ENCODE results near the gene INPP4B.

The INPP4B gene

GRCh38 chr4:142846108-142846728 is at the start of gene INPP4B:
Gene INPP4B (minus strand): TSS chr4:142846301.
- no peak for DNase-seq (ENCODE audit: low read depth in 2 of 2, low spot score in 1 of 2)

- no peak for DNase-seq (ENCODE audit: low read depth in 2 of 2, low spot score in 1 of 2)
Observed at GRCh38 chr4:142893012-142893411, 46.9 kb upstream of the INPP4B start.

GRCh38 chr4:142886566-142886965 is 40.5 kb upstream of the INPP4B start:
- no peak for DNase-seq (ENCODE audit: low read depth in 2 of 2, low spot score in 1 of 2)

GRCh38 chr4:142883040-142883832 is 37.1 kb upstream of the INPP4B start:
- DNase-seq (ENCODE audit: low read depth in 2 of 2, low spot score in 1 of 2), result no peak

GRCh38 chr4:142882159-142882558 is 36.1 kb upstream of the INPP4B start:
- no peak for DNase-seq (ENCODE audit: low read depth in 2 of 2, low spot score in 1 of 2)

GRCh38 chr4:142881331-142881730 is 35.2 kb upstream of the INPP4B start:
- no peak for DNase-seq (ENCODE audit: low read depth in 2 of 2, low spot score in 1 of 2)

- no peak for DNase-seq (ENCODE audit: low read depth in 2 of 2, low spot score in 1 of 2)
Observed at GRCh38 chr4:142875117-142875516, 29.0 kb upstream of the INPP4B start.

GRCh38 chr4:142874684-142875083 is 28.6 kb upstream of the INPP4B start:
- no peak for DNase-seq (ENCODE audit: low read depth in 2 of 2, low spot score in 1 of 2)

- no peak for DNase-seq (ENCODE audit: low read depth in 2 of 2, low spot score in 1 of 2)
Observed at GRCh38 chr4:142866685-142867084, 20.6 kb upstream of the INPP4B start.

GRCh38 chr4:142861351-142861750 is 15.2 kb upstream of the INPP4B start:
- DNase-seq (ENCODE audit: low read depth in 2 of 2, low spot score in 1 of 2), result no peak

GRCh38 chr4:142858965-142859364 is 12.9 kb upstream of the INPP4B start:
- no peak for DNase-seq (ENCODE audit: low read depth in 2 of 2, low spot score in 1 of 2)

- DNase-seq (ENCODE audit: low read depth in 2 of 2, low spot score in 1 of 2), result no peak
Observed at GRCh38 chr4:142858446-142858845, 12.3 kb upstream of the INPP4B start.

- DNase-seq (ENCODE audit: low read depth in 2 of 2, low spot score in 1 of 2), result no peak
Observed at GRCh38 chr4:142856576-142856975, 10.5 kb upstream of the INPP4B start.

- DNase-seq (ENCODE audit: low read depth in 2 of 2, low spot score in 1 of 2), result no peak
Observed at GRCh38 chr4:142850478-142850877, 4.4 kb upstream of the INPP4B start.

GRCh38 chr4:142846729-142847596 is 862 bp upstream of the INPP4B start:
- peak; percentile 32 to 51 for DNase-seq (ENCODE audit: low read depth in 2 of 2, low spot score in 1 of 2)

GRCh38 chr4:142845293-142846107 is 601 bp downstream of the INPP4B start:
- DNase-seq (ENCODE audit: low read depth in 2 of 2, low spot score in 1 of 2), result no peak

GRCh38 chr4:142844782-142845181 is 1.3 kb downstream of the INPP4B start:
- DNase-seq (ENCODE audit: low read depth in 2 of 2, low spot score in 1 of 2), result no peak

GRCh38 chr4:142840516-142841123 is 5.5 kb downstream of the INPP4B start:
- no peak for DNase-seq (ENCODE audit: low read depth in 2 of 2, low spot score in 1 of 2)

GRCh38 chr4:142838778-142839177 is 7.3 kb downstream of the INPP4B start:
- DNase-seq (ENCODE audit: low read depth in 2 of 2, low spot score in 1 of 2), result no peak

- no peak for DNase-seq (ENCODE audit: low read depth in 2 of 2, low spot score in 1 of 2)
Observed at GRCh38 chr4:142832022-142832421, 14.1 kb downstream of the INPP4B start.

Measured in stimulated activated CD8-positive, alpha-beta memory T cell treated with anti-CD3 and anti-CD28 coated beads, Interleukin-4, amount 100 ng/mL, for 1 hour (primary cell).